GM23338 (cell line): Measurements from ENCODE around the gene NINJ1. TPM values are rescaled to one million over a fixed set of nuclear protein-coding genes. Genes with fewer than 3 reads are reported as not detected.

Source experiments
- ATAC-seq: fragments of 200-7000 bp; cut with Tn5 transposase; 3 replicates; pipeline ENCODE4 v1.9.1; 2020
- DNase-seq: peaks from one replicate; pipeline ENCODE4 v3.0.0-alpha.2; 2015; ENCODE audit warnings: low spot score
- H2AFZ ChIP-seq: fragments of 200-600 bp; sonication (generic); 2 replicates; pipeline ENCODE4 v1.8.0; 2016; ENCODE audit warnings: antibody characterized with exemption, mild to moderate bottlenecking, moderate library complexity
- H3F3A ChIP-seq: fragments of 200-600 bp; sonication (generic); replicated peaks from 2 replicates; pipeline ENCODE4 v1.8.0; 2017; ENCODE audit warnings: antibody characterized with exemption, mixed run types, low read depth
- H3K27ac ChIP-seq: fragments of 200-600 bp; sonication (generic); 2 replicates; pipeline ENCODE4 v1.6.1; 2016; ENCODE audit warnings: low read depth
- H3K27me3 ChIP-seq: fragments of 200-600 bp; sonication (generic); 2 replicates; pipeline ENCODE4 v1.8.0; 2016; ENCODE audit warnings: mild to moderate bottlenecking, mixed run types, moderate library complexity; ENCODE audit not compliant: insufficient read depth
- H3K36me3 ChIP-seq: fragments of 200-600 bp; sonication (generic); 2 replicates; pipeline ENCODE4 v1.8.0; 2016; ENCODE audit warnings: mild to moderate bottlenecking; ENCODE audit not compliant: insufficient read depth
- H3K4me1 ChIP-seq: fragments of 200-600 bp; sonication (generic); 2 replicates; pipeline ENCODE4 v1.8.0; 2016; ENCODE audit warnings: mild to moderate bottlenecking, moderate library complexity; ENCODE audit not compliant: insufficient read depth
- H3K4me2 ChIP-seq: fragments of 200-600 bp; sonication (generic); 2 replicates; pipeline ENCODE4 v1.7.1; 2017; ENCODE audit warnings: mixed run types
- H3K4me3 ChIP-seq: fragments of 200-600 bp; sonication (generic); 2 replicates; pipeline ENCODE4 v1.6.1; 2016; ENCODE audit warnings: mixed run types
- H3K79me2 ChIP-seq: fragments of 200-600 bp; sonication (generic); replicated peaks from 2 replicates; pipeline ENCODE4 v1.8.0; 2017; ENCODE audit warnings: mild to moderate bottlenecking; ENCODE audit not compliant: insufficient read depth
- H3K9me2 ChIP-seq: fragments of 200-600 bp; sonication (generic); 2 replicates; pipeline ENCODE4 v1.8.0; 2017; ENCODE audit not compliant: insufficient read depth
- H4K20me1 ChIP-seq: fragments of 200-600 bp; sonication (generic); replicated peaks from 2 replicates; pipeline ENCODE4 v1.8.0; 2017; ENCODE audit warnings: mild to moderate bottlenecking; ENCODE audit not compliant: insufficient read depth
- H3K27ac Mint-ChIP-seq: 2 replicates; pipeline ENCODE4 v1.8.0; 2020; ENCODE audit warnings: inconsistent platforms, mild to moderate bottlenecking, moderate library complexity, mixed read lengths
- H3K27me3 Mint-ChIP-seq: 3 replicates; pipeline ENCODE4 v1.8.0; 2022; ENCODE audit warnings: low read depth, mild to moderate bottlenecking, moderate library complexity, mixed read lengths, inconsistent platforms; ENCODE audit not compliant: insufficient read depth, poor library complexity
- H3K36me3 Mint-ChIP-seq: 3 replicates; pipeline ENCODE4 v1.8.0; 2021; ENCODE audit warnings: low read depth, mild to moderate bottlenecking, inconsistent platforms, moderate library complexity, mixed read lengths
- H3K4me1 Mint-ChIP-seq: 3 replicates; pipeline ENCODE4 v1.8.0; 2020; ENCODE audit warnings: mild to moderate bottlenecking, inconsistent platforms, mixed read lengths
- H3K4me3 Mint-ChIP-seq: 3 replicates; pipeline ENCODE4 v1.8.0; 2021; ENCODE audit warnings: moderate library complexity, mild to moderate bottlenecking, inconsistent platforms, mixed read lengths
- H3K9me3 Mint-ChIP-seq: 3 replicates; pipeline ENCODE4 v1.8.0; 2020; ENCODE audit warnings: moderate library complexity, mild to moderate bottlenecking, inconsistent platforms, mixed read lengths
- CREB1 ChIP-seq: fragments of 250-450 bp; sonication (Bioruptor Pico); IDR thresholded peaks from 2 replicates; pipeline ENCODE4 v1.5.0; 2020; ENCODE audit warnings: low read depth, mild to moderate bottlenecking, moderate library complexity
- EZH2phosphoT487 ChIP-seq: fragments of 200-600 bp; sonication (generic); IDR thresholded peaks from one replicate; pipeline ENCODE4 v1.8.1; 2018; ENCODE audit warnings: antibody characterized with exemption; ENCODE audit not compliant: unreplicated experiment
- REST ChIP-seq: IDR thresholded peaks from one replicate; pipeline ENCODE4 v1.6.1; 2018; ENCODE audit warnings: antibody characterized with exemption; ENCODE audit not compliant: unreplicated experiment
- ZNF462 ChIP-seq: fragments of 250-450 bp; sonication (Bioruptor Pico); IDR thresholded peaks from 2 replicates; pipeline ENCODE4 v1.5.0; 2020; ENCODE audit warnings: mild to moderate bottlenecking, moderate library complexity
- polyA plus RNA-seq: library from polyadenylated mRNA; unstranded; fragments of >200 nt; fragmentation: Nextera tagmentation; extraction: Ambion mirVana; gene quantifications from 2 replicates; pipeline ENCODE4 v1.2.1, GENCODE V29; 2016
- total RNA-seq: library from RNA; depleted of rRNA; stranded (reverse); fragments of >200 nt; shearing (Covaris generic); gene quantifications from 2 replicates; pipeline ENCODE4 v1.2.3, GENCODE V29; 2014

Gene NINJ1
- total and polyA plus RNA-seq, 2 experiments from 2014 or later = 36.3 to 39.7 TPM

GRCh38 chr9:93123561-93124283, 10.3 kb downstream of the NINJ1 start:
- no peak overlapping the region for H3K27ac ChIP-seq
- no peaks in the 10 kb centered on the region for H3K27me3 ChIP-seq
- H3K27ac Mint-ChIP-seq = no peak overlapping the region
- no peak overlapping the region for H2AFZ ChIP-seq
- no peaks in the 10 kb centered on the region for H3K9me3 Mint-ChIP-seq
- no peak for TF ChIP-seq REST
- no peak for TF ChIP-seq EZH2phosphoT487
- TF ChIP-seq CREB1 (CRISPR knock-in tag) = no peak
- TF ChIP-seq ZNF462 (CRISPR knock-in tag) = no peak
- DNase-seq (no peak), ATAC-seq (no peak)
- no peaks in the 10 kb centered on the region for H3K36me3 ChIP-seq
- H3K79me2 ChIP-seq = no peaks in the 10 kb centered on the region
- H3K4me1 ChIP-seq = peaks cover 8% of the 10 kb centered on the region
- no peaks in the 10 kb centered on the region for H4K20me1 ChIP-seq
- H3K4me1 Mint-ChIP-seq = peaks cover 18% of the 10 kb centered on the region
- peaks cover 5% of the 10 kb centered on the region; the same call in 2 of the 3 replicates for H3K36me3 Mint-ChIP-seq
- H3K4me2 ChIP-seq = no peak overlapping the region
- no peak overlapping the region for H3K4me3 ChIP-seq
- H3K27me3 Mint-ChIP-seq = peaks cover 5% of the 10 kb centered on the region
- H3K4me3 Mint-ChIP-seq = no peak overlapping the region
- no peaks in the 10 kb centered on the region for H3K9me2 ChIP-seq
- no peaks in the 10 kb centered on the region for H3F3A ChIP-seq
